ENCODE data around the gene SAAL1.

SAAL1 gene

DNA sequence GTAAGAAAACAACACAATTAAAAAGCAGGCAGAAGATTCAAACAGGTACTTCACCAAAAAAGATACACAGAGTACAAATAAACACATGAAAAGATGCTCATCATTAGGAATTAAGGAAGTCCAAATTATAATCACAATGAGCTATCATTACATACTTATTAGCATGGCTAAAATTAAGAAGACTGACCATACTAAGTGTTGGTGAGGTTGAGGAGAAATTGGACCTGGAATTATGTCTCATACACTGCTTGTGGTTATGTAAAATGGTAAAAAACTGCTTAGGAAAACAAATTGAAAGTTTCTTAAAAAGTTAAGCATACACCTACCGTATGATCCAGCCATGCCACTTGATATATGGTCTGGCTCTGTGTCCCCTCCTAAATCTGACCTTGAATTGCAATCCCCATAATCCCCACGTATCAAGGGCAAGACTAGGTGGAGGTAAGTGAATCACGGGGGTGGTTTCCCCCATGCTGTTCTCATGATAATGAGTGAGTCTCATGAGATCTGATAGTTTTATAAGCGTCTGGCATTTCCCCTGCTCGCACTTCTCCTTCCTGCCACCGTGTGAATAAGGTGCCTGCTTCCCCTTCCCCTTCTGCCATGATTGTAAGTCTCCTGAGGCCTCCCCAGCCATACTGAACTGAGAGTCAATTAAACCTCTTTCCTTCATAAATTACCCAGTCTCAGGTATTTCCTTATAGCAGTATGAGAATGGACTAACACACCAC, 4.8 kb downstream of the SAAL1 start:
- H3K4me3 ChIP-seq (replicated peaks; ENCODE audit: low read depth, low read length): no peak overlapping the region
- no peaks in the 10 kb centered on the region for H3K27me3 ChIP-seq (replicated peaks; ENCODE audit: control insufficient read depth, insufficient read depth, low read length)
- H3K36me3 ChIP-seq (ENCODE audit: control insufficient read depth, insufficient read depth, low read length): no peaks in the 10 kb centered on the region; the same call in 1 of the 2 replicates
- TF ChIP-seq, protein P1, sequence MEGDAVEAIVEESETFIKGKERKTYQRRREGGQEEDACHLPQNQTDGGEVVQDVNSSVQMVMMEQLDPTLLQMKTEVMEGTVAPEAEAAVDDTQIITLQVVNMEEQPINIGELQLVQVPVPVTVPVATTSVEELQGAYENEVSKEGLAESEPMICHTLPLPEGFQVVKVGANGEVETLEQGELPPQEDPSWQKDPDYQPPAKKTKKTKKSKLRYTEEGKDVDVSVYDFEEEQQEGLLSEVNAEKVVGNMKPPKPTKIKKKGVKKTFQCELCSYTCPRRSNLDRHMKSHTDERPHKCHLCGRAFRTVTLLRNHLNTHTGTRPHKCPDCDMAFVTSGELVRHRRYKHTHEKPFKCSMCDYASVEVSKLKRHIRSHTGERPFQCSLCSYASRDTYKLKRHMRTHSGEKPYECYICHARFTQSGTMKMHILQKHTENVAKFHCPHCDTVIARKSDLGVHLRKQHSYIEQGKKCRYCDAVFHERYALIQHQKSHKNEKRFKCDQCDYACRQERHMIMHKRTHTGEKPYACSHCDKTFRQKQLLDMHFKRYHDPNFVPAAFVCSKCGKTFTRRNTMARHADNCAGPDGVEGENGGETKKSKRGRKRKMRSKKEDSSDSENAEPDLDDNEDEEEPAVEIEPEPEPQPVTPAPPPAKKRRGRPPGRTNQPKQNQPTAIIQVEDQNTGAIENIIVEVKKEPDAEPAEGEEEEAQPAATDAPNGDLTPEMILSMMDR (IDR thresholded peaks at IDR 0.05; ENCODE audit: insufficient read depth, low read length, poor library complexity, severe bottlenecking): no peak
- no peak for DNase-seq (ENCODE audit: extremely low read depth, insufficient read length)

GRCh38 chr11:18093959-18094358, 11.9 kb downstream of the SAAL1 start:
- H3K36me3 ChIP-seq (ENCODE audit: control insufficient read depth, insufficient read depth, low read length): peaks cover 8% of the 10 kb centered on the region
- TF ChIP-seq, protein P1 (IDR thresholded peaks at IDR 0.05; ENCODE audit: insufficient read depth, low read length, poor library complexity, severe bottlenecking): no peak

DNA sequence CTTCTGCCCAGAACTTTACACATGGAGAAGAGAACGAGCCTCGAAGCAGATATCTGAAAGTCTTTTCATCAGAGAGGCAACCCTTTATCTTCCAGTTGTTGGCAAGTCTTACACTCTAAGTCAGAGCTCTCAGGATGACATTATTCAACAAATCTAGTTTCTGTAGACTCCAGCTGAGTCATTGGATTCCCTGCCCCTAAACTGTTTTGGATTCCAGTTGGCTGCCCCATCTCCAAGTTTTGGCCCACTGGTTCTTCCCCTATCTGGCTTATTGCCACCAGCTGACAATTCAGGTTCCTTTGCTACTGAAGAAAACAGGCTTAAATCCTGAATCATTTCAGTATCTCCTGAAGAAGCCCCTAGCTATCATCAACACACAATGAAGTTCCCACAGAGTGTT, 14.2 kb downstream of the SAAL1 start:
- no peak overlapping the region for H3K4me3 ChIP-seq (replicated peaks; ENCODE audit: low read depth, low read length)
- TF ChIP-seq, protein P1 (IDR thresholded peaks at IDR 0.05; ENCODE audit: insufficient read depth, low read length, poor library complexity, severe bottlenecking): no peak
- no peak for DNase-seq (ENCODE audit: extremely low read depth, insufficient read length)
- H3K36me3 ChIP-seq (ENCODE audit: control insufficient read depth, insufficient read depth, low read length): peaks cover 8% of the 10 kb centered on the region
- H3K27me3 ChIP-seq (replicated peaks; ENCODE audit: control insufficient read depth, insufficient read depth, low read length): no peaks in the 10 kb centered on the region

More at GRCh38 chr11:18093959-18094358, 11.9 kb downstream of the SAAL1 start:
- DNase-seq (ENCODE audit: extremely low read depth, insufficient read length): no peak
- H3K4me3 ChIP-seq (replicated peaks; ENCODE audit: low read depth, low read length): no peak overlapping the region
- H3K27me3 ChIP-seq (replicated peaks; ENCODE audit: control insufficient read depth, insufficient read depth, low read length): no peaks in the 10 kb centered on the region

- no peak for DNase-seq (ENCODE audit: extremely low read depth, insufficient read length)
- TF ChIP-seq, protein P1 (IDR thresholded peaks at IDR 0.05; ENCODE audit: insufficient read depth, low read length, poor library complexity, severe bottlenecking): no peak
- Histone ChIP-seq H3K36me3 (ENCODE audit: control insufficient read depth, insufficient read depth, low read length) (peaks cover 8% of the 10 kb centered on the region), H3K27me3 (replicated peaks; ENCODE audit: control insufficient read depth, insufficient read depth, low read length) (no peaks in the 10 kb centered on the region), H3K4me3 (replicated peaks; ENCODE audit: low read depth, low read length) (no peak overlapping the region)
Observed at GRCh38 chr11:18088966-18089365, 16.9 kb downstream of the SAAL1 start.

DNA sequence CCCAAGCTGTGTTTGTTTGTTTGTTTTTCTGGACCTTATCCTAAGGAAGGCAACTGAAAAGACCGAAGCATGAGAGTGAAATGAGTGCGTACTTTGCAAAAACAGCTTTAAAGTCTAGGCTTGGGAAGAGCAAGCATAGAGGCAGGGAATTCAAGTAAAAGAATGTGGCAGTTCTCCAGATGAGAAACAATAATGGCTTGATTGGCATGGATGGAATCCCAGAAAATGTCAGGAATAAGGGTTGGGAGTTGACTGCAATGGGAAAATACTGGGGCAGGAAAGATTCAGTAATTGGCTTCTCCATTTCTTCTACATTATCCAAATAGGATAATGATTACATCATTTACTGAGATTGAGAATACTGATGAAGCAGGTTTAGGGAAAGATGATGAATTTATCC, 17.5 kb downstream of the SAAL1 start:
- TF ChIP-seq, protein P1 (IDR thresholded peaks at IDR 0.05; ENCODE audit: insufficient read depth, low read length, poor library complexity, severe bottlenecking): no peak
- Histone ChIP-seq H3K36me3 (ENCODE audit: control insufficient read depth, insufficient read depth, low read length) (peaks cover 8% of the 10 kb centered on the region), H3K4me3 (replicated peaks; ENCODE audit: low read depth, low read length) (no peak overlapping the region), H3K27me3 (replicated peaks; ENCODE audit: control insufficient read depth, insufficient read depth, low read length) (no peaks in the 10 kb centered on the region)
- DNase-seq (ENCODE audit: extremely low read depth, insufficient read length): no peak
